ENCODE results near the gene ABCG2.

ABCG2 gene

GRCh38 chr4:88158489-88159228 lies at the start of gene ABCG2:
TSS of gene ABCG2 (minus strand) at chr4:88158639. CDS start at chr4:88139995, 18,644 bp downstream.
- DNase-seq: peak; percentile 78

- no peak for DNase-seq
These were observed 49.7 kb upstream of the ABCG2 start for GRCh38 chr4:88208156-88208555.

GRCh38 chr4:88207171-88207570 lies 48.7 kb upstream of the ABCG2 start:
- no peak for DNase-seq

GRCh38 chr4:88204882-88205281 lies 46.4 kb upstream of the ABCG2 start:
- no peak for DNase-seq

GRCh38 chr4:88202443-88202842 lies 44.0 kb upstream of the ABCG2 start:
- no peak for DNase-seq

- no peak for DNase-seq
These were observed 41.7 kb upstream of the ABCG2 start for GRCh38 chr4:88200186-88200585.

GRCh38 chr4:88196523-88197185 lies 38.2 kb upstream of the ABCG2 start:
- no peak for DNase-seq

- DNase-seq: no peak
These were observed 37.5 kb upstream of the ABCG2 start for GRCh38 chr4:88196013-88196365.

- DNase-seq: peak; percentile 77
These were observed 37.0 kb upstream of the ABCG2 start for GRCh38 chr4:88195328-88196012.

- DNase-seq: no peak
These were observed 33.0 kb upstream of the ABCG2 start for GRCh38 chr4:88191404-88191803.

- no peak for DNase-seq
These were observed 31.6 kb upstream of the ABCG2 start for GRCh38 chr4:88189881-88190585.

GRCh38 chr4:88189418-88189738 lies 30.9 kb upstream of the ABCG2 start:
- no peak for DNase-seq

GRCh38 chr4:88188738-88189417 lies 30.4 kb upstream of the ABCG2 start:
- DNase-seq: no peak

- no peak for DNase-seq
These were observed 29.3 kb upstream of the ABCG2 start for GRCh38 chr4:88187766-88188165.

- no peak for DNase-seq
These were observed 27.5 kb upstream of the ABCG2 start for GRCh38 chr4:88185906-88186305.

GRCh38 chr4:88179261-88179660 lies 20.8 kb upstream of the ABCG2 start:
- no peak for DNase-seq

- DNase-seq: no peak
These were observed 20.3 kb upstream of the ABCG2 start for GRCh38 chr4:88178626-88179231.

GRCh38 chr4:88177983-88178625 lies 19.7 kb upstream of the ABCG2 start:
- DNase-seq: peak; percentile 86

GRCh38 chr4:88172987-88173386 lies 14.5 kb upstream of the ABCG2 start:
- no peak for DNase-seq

GRCh38 chr4:88171206-88171605 lies 12.8 kb upstream of the ABCG2 start:
- no peak for DNase-seq

- no peak for DNase-seq
These were observed 10.9 kb upstream of the ABCG2 start for GRCh38 chr4:88169298-88169697.

- no peak for DNase-seq
These were observed 8.2 kb upstream of the ABCG2 start for GRCh38 chr4:88166608-88167007.
